GM12878 (cell line): ENCODE results near the gene KIFC1. TPM values are rescaled to one million over a fixed set of nuclear protein-coding genes. Genes with fewer than 3 reads are reported as not detected.

ENCODE experiments used
- ATAC-seq: fragments of 200-7000 bp; cut with Tn5 transposase; 3 replicates; pipeline ENCODE4 v1.9.1; 2020; ENCODE audit warnings: mild to moderate bottlenecking, moderate library complexity
- BruUV-seq: library from RNA; stranded (reverse); fragments of 400-500 nt; replicated peaks from 2 replicates; lab custom pipeline; 2021; lab: Mats Ljungman, UMichigan
- CTCF ChIA-PET: fragments of 300-600 bp; sonication (Branson Sonifier 250); formaldehyde crosslinking; extraction: SDS; loops from one replicate; lab custom pipeline; 2021; ENCODE audit warnings: inconsistent platforms; lab: Yijun Ruan, JAX
- POLR2A ChIA-PET: fragments of 350-600 bp; formaldehyde crosslinking; extraction: SDS; loops from one replicate; lab custom pipeline; 2021; ENCODE audit warnings: inconsistent platforms; lab: Charles Lee
- RAD21 ChIA-PET: fragments of 300-600 bp; sonication (Branson Sonifier 250); formaldehyde crosslinking; loops from one replicate; lab custom pipeline; 2023; ENCODE audit warnings: antibody characterized with exemption; ENCODE audit not compliant: unreplicated experiment; lab: Charles Lee
- SMC1A ChIA-PET: fragments of 300-600 bp; sonication (Branson Sonifier 250); formaldehyde crosslinking; loops from one replicate; lab custom pipeline; 2023; ENCODE audit not compliant: unreplicated experiment, uncharacterized antibody; lab: Charles Lee
- DNase-seq: peaks from one replicate; pipeline ENCODE4 v3.0.0-alpha.2; 2011; ENCODE audit warnings: low read depth, low spot score
- FAIRE-seq: peaks from 3 replicates; lab custom pipeline; 2011; peaks lifted over from hg19 to GRCh38; lab: Jason Lieb, UNC
- H2AFZ ChIP-seq: 2 replicates; pipeline ENCODE4 v1.6.0; 2011; ENCODE audit warnings: low read depth, low read length, control low read depth; ENCODE audit not compliant: control insufficient read depth
- H3K27ac ChIP-seq: 2 replicates; pipeline ENCODE4 v1.5.1; 2011; ENCODE audit warnings: control low read depth; ENCODE audit not compliant: control insufficient read depth, insufficient read depth
- H3K27me3 ChIP-seq, 2 experiments: replicated peaks in 1 of 2; 2 replicates each; pipeline versions ENCODE4 v1.6.0 to v1.6.1; 2011; ENCODE audit warnings: low read length in 1 of 2; ENCODE audit not compliant: control insufficient read depth in 2 of 2, insufficient read depth in 2 of 2
- H3K36me3 ChIP-seq, 2 experiments: 2 replicates each; pipeline ENCODE4 v1.5.1; 2011; ENCODE audit warnings: low read length in 1 of 2; ENCODE audit not compliant: control insufficient read depth in 2 of 2, insufficient read depth in 2 of 2
- H3K4me1 ChIP-seq: 2 replicates; pipeline ENCODE4 v1.6.1; 2011; ENCODE audit warnings: mild to moderate bottlenecking, low read length, moderate library complexity, mixed read lengths; ENCODE audit not compliant: control insufficient read depth, insufficient read depth
- H3K4me2 ChIP-seq: 2 replicates; pipeline ENCODE4 v1.6.0; 2011; ENCODE audit warnings: control low read depth; ENCODE audit not compliant: control insufficient read depth, insufficient read depth
- H3K4me3 ChIP-seq: fragments of 200-600 bp; sonication (generic); 2 replicates; pipeline ENCODE4 v1.5.1; 2016
- H3K79me2 ChIP-seq: 2 replicates; pipeline ENCODE4 v1.6.0; 2011; ENCODE audit warnings: low read length; ENCODE audit not compliant: control insufficient read depth, insufficient read depth
- H3K9ac ChIP-seq: 2 replicates; pipeline ENCODE4 v1.8.0; 2011; ENCODE audit warnings: low read length, control low read depth, mixed read lengths; ENCODE audit not compliant: control insufficient read depth, insufficient read depth
- H3K9me3 ChIP-seq: replicated peaks from 3 replicates; pipeline ENCODE4 v1.5.1; 2011; ENCODE audit warnings: mild to moderate bottlenecking, low read length; ENCODE audit not compliant: control insufficient read depth, insufficient read depth
- H4K20me1 ChIP-seq: 2 replicates; pipeline ENCODE4 v1.6.0; 2011; ENCODE audit not compliant: control insufficient read depth, insufficient read depth
- CBFB ChIP-seq: IDR thresholded peaks from 2 replicates; pipeline ENCODE4 v1.6.1; 2016; ENCODE audit warnings: antibody characterized with exemption, low read depth
- CHD1 ChIP-seq: IDR thresholded peaks from 2 replicates; pipeline ENCODE4 v1.6.1; 2012; ENCODE audit warnings: low read depth, low read length, improper control_type of control experiment
- CTCF ChIP-seq, 3 experiments: IDR thresholded peaks in 2 of 3; conservative IDR thresholded peaks in 1 of 3; 2 replicates each; pipeline ENCODE4 v1.5.1; 2011; ENCODE audit warnings: low read depth in 3 of 3, low read length in 3 of 3, mild to moderate bottlenecking in 3 of 3, control low read depth in 2 of 3, moderate library complexity in 2 of 3, inconsistent platforms in 1 of 3, mixed read lengths in 1 of 3; ENCODE audit not compliant: control insufficient read depth in 2 of 3, insufficient read depth in 1 of 3; ENCODE audit errors: extremely low read depth in 1 of 3
- E2F8 ChIP-seq: fragments of 450-650 bp; IDR thresholded peaks from 2 replicates; pipeline ENCODE4 v1.6.1; 2018; ENCODE audit warnings: mild to moderate bottlenecking, low read depth, moderate library complexity; ENCODE audit not compliant: partially characterized antibody
- ESRRA ChIP-seq: IDR thresholded peaks from 2 replicates; pipeline ENCODE4 v1.6.1; 2012; ENCODE audit warnings: mild to moderate bottlenecking, low read length, improper control_type of control experiment
- EZH2 ChIP-seq: IDR thresholded peaks from 2 replicates; pipeline ENCODE4 v1.6.1; 2012; ENCODE audit warnings: low read depth, mild to moderate bottlenecking, control low read depth, inconsistent platforms, low read length, borderline replicate concordance; ENCODE audit not compliant: control insufficient read depth
- IRF5 ChIP-seq: fragments of 450-650 bp; IDR thresholded peaks from 2 replicates; pipeline ENCODE4 v1.6.1; 2017; ENCODE audit warnings: borderline replicate concordance
- MAX ChIP-seq: IDR thresholded peaks from 2 replicates; pipeline ENCODE4 v1.6.1; 2012; ENCODE audit warnings: low read depth, low read length, improper control_type of control experiment
- MXI1 ChIP-seq: fragments of 150-350 bp; IDR thresholded peaks from 2 replicates; pipeline ENCODE4 v1.6.1; 2011; ENCODE audit warnings: low read depth, mild to moderate bottlenecking, inconsistent platforms, low read length, improper control_type of control experiment
- PAX5 ChIP-seq: IDR thresholded peaks from 2 replicates; pipeline ENCODE4 v1.6.1; 2011; ENCODE audit warnings: low read depth, low read length, borderline replicate concordance
- POLR2AphosphoS2 ChIP-seq: IDR thresholded peaks from 2 replicates; pipeline ENCODE4 v1.6.1; 2011; ENCODE audit warnings: low read depth, mild to moderate bottlenecking, low read length, improper control_type of control experiment, moderate library complexity
- POLR2AphosphoS5 ChIP-seq: IDR thresholded peaks from 2 replicates; pipeline ENCODE4 v1.6.1; 2011; ENCODE audit warnings: mild to moderate bottlenecking, low read length, inconsistent platforms
- RFX5 ChIP-seq: IDR thresholded peaks from 2 replicates; pipeline ENCODE4 v1.6.1; 2011; ENCODE audit warnings: low read depth, low read length, improper control_type of control experiment
- SUZ12 ChIP-seq: fragments of 200-600 bp; sonication (generic); IDR thresholded peaks from one replicate; pipeline ENCODE4 v1.6.1; 2018; ENCODE audit warnings: antibody characterized with exemption, mild to moderate bottlenecking; ENCODE audit not compliant: unreplicated experiment
- ZSCAN29 ChIP-seq: fragments of 450-650 bp; IDR thresholded peaks from 2 replicates; pipeline ENCODE4 v1.6.1; 2017; ENCODE audit warnings: mild to moderate bottlenecking, moderate library complexity
- WGBS: methylation state at CpG from one replicate; pipeline ENCODE4 v1.1.6; 2016; ENCODE audit warnings: low lambda C conversion rate; ENCODE audit not compliant: insufficient replicate concordance, insufficient coverage; ENCODE audit errors: missing lambda C conversion rate; 5-methylcytosine and 5-hydroxymethylcytosine counted together
- in situ Hi-C: fragments of 300-500 bp; cut with MboI; formaldehyde crosslinking; loops from 9 replicates; pipeline ENCODE4 v1.14.3; 2018; ENCODE audit warnings: mixed read lengths
- intact Hi-C: fragments of 100-400 bp; cut with micrococcal nuclease; formaldehyde crosslinking; loops from one replicate; pipeline ENCODE4 v1.14.2; 2022; ENCODE audit not compliant: unreplicated experiment
- polyA plus RNA-seq, 11 experiments: library from polyadenylated mRNA; depleted of rRNA in 4 of 11; unstranded in 6 of 11; stranded (reverse) in 5 of 11; fragments of >200 nt; fragmentation: Nextera tagmentation in 4 of 11; fragmentation: Illumina TruSeq in 1 of 11; extraction: Ambion mirVana in 4 of 11; extraction: Trizol in 1 of 11; gene quantifications; 1 replicate in 1 of 11; 2 replicates in 10 of 11; pipeline versions ENCODE4 v1.2.1 to v1.2.3, GENCODE V29; 2011 to 2016; ENCODE audit warnings: inconsistent platforms in 2 of 11, missing spikeins in 2 of 11, low read depth in 1 of 11
- total RNA-seq, 4 experiments: library from RNA; depleted of rRNA in 3 of 4; stranded (reverse); fragments of >200 nt in 3 of 4; fragmentation: Illumina TruSeq in 1 of 4; extraction: Trizol in 1 of 4; gene quantifications; 2 replicates each; pipeline versions ENCODE4 v1.2.1 to v1.2.3, GENCODE V29; 2013 to 2021

KIFC1 gene
- total and polyA plus RNA-seq, 10 of the 15 experiments (the other 5 are each of a cell fraction or from before 2014, with no cell fraction given) = 1.8 to 87.4 (median 54.4) TPM

DNA sequence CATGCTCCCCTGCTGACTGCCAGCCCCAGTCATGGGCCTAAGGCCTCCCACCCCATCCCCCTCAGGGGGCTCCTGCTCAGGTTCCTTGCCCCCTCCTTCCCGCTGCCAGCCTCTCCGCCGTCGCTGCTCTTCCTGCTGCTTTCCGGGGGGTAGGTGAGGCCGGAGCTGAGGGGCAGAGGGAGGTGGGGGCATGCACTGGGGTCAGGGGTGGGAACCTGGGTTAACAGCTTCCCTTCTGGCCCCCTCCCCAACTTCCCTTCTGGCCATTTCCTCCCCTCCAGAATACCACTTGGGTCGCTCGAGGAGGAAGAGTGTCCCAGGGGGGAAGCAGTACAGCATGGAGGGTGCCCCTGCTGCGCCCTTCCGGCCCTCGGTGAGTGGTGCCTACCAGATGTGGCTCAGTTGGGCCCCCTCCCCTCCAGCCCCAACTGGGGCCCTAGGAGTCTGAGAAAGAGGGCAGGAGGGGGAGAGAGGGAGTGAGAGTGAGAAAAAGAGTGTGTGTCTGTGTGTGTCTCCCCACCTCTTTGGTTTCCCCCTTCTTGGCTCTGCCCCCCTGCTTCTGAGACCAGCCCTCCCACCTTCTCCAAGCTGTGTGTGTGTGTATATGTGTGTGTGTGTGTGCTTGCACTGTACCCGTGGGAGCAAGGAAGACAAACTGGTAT lies 40.4 kb downstream of the KIFC1 start (continued):
- TF ChIP-seq ESRRA (no peak), SUZ12 (no peak), CTCF (IDR thresholded peaks at IDR 0.05 in 2 of 3, conservative IDR thresholded peaks at IDR 0.05 in 1 of 3; ENCODE audit: control insufficient read depth in 2 of 3, extremely low read depth in 1 of 3, insufficient read depth in 1 of 3, low read depth in 3 of 3, low read length in 3 of 3) (no peak), CBFB (no peak), E2F8 (no peak), CHD1 (no peak)

- peak overlapping the region; percentile 35; the same call in 1 of the 2 replicates for H3K9ac ChIP-seq
- H3K4me1 ChIP-seq = peaks cover 43% of the 10 kb centered on the region
- FAIRE-seq = no peak
- no peak overlapping the region for H3K27ac ChIP-seq
- H3K79me2 ChIP-seq = peaks cover 6% of the 10 kb centered on the region
- ChIA-PET CTCF (no interaction called here), RAD21 (interaction anchor here (2.6 kb wide), 1 partner anchor 174 kb away, joined by 10 read pairs; no protein-coding TSS in a partner anchor), SMC1A (interaction anchor here (1.6 kb wide), 1 partner anchor 21 kb away, joined by 3 read pairs; the partner anchor contains the start of gene ZBTB9), POLR2A (no interaction called here)
- WGBS = over 99% methylated on average over 7 of the region's 10 CpGs
- peak overlapping the region; percentile 93 for H3K4me2 ChIP-seq
- no peak for DNase-seq
- intact Hi-C loops (no loop called here), in situ Hi-C loops (no loop called here)
- peak overlapping the region; percentile 33; the same call in 1 of the 2 replicates for H2AFZ ChIP-seq
- no peak for ATAC-seq
- no peaks in the 10 kb centered on the region for H4K20me1 ChIP-seq
- H3K4me3 ChIP-seq = peak overlapping the region; percentile 80; the same call in 1 of the 2 replicates
- H3K9me3 ChIP-seq = no peaks in the 10 kb centered on the region
- peaks cover 0 to under 1% of the 10 kb centered on the region in 2 experiments; a peak in 1 of 4 replicates for H3K36me3 ChIP-seq
- BruUV-seq = no TSS peak
- no peaks in the 10 kb centered on the region for H3K27me3 ChIP-seq
- TF ChIP-seq EZH2 (no peak), RFX5 (no peak), IRF5 (no peak), ZSCAN29 (no peak), POLR2AphosphoS5 (no peak), MAX (no peak), MXI1 (no peak), PAX5 (no peak), POLR2AphosphoS2 (no peak)
Measured at GRCh38 chr6:33432546-33432945, 40.9 kb downstream of the KIFC1 start.
